ENCODE data around the gene C9orf78. TPM values are rescaled to one million over a fixed set of nuclear protein-coding genes. Genes with fewer than 3 reads are reported as not detected.

Gene C9orf78
- total and polyA plus RNA-seq, 9 of the 15 experiments (the other 6 are each of a cell fraction or from before 2014, with no cell fraction given) = 94.6 to 266 (median 202) TPM

DNA sequence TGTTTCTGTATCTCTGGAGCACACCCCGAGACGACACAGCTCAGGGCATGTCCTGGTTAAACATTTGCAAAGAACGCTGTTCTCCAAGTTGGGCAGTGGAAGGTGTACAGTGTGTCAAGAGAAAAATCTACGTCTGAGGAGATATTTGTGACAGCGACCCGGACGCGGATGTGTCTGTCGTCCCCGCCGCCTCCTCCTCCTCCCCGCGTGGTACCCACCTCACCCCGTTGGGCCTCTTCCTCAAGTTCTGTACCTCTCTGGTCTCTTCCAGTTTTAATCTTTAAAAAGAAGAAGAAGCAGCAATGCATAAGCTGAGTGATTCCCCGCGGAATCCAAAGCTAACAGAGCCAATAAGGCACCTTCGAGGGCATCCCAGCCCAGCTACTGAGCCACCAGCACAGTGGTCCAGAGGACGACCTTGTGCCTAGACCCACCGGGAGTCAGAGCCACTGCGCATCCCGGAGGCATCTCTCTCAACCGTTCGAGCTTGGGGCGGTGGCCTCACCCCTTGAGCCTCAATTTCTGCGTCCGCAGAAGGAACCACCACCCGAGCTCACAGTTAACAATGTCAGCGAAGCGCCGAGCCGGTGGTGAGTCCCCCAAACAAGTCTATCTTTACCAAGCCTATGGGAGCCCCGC, 467 bp downstream of the C9orf78 start (continued):
- TF ChIP-seq, protein P1, sequence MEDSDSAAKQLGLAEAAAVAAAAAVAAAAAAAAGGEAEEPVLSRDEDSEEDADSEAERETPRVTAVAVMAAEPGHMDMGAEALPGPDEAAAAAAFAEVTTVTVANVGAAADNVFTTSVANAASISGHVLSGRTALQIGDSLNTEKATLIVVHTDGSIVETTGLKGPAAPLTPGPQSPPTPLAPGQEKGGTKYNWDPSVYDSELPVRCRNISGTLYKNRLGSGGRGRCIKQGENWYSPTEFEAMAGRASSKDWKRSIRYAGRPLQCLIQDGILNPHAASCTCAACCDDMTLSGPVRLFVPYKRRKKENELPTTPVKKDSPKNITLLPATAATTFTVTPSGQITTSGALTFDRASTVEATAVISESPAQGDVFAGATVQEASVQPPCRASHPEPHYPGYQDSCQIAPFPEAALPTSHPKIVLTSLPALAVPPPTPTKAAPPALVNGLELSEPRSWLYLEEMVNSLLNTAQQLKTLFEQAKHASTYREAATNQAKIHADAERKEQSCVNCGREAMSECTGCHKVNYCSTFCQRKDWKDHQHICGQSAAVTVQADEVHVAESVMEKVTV (CRISPR knock-in tag; IDR thresholded peaks at IDR 0.05) = 0 out of 2 replicates have a peak, but pooled peaks have one; percentile 35
- no peak for TF ChIP-seq ZNF232 (CRISPR knock-in tag; IDR thresholded peaks at IDR 0.05)
- TF ChIP-seq KLF16 (IDR thresholded peaks at IDR 0.05) = no peak
- no peak for TF ChIP-seq LARP7 (IDR thresholded peaks at IDR 0.05)
- TF ChIP-seq, protein P2, sequence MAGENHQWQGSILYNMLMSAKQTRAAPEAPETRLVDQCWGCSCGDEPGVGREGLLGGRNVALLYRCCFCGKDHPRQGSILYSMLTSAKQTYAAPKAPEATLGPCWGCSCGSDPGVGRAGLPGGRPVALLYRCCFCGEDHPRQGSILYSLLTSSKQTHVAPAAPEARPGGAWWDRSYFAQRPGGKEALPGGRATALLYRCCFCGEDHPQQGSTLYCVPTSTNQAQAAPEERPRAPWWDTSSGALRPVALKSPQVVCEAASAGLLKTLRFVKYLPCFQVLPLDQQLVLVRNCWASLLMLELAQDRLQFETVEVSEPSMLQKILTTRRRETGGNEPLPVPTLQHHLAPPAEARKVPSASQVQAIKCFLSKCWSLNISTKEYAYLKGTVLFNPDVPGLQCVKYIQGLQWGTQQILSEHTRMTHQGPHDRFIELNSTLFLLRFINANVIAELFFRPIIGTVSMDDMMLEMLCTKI (IDR thresholded peaks at IDR 0.05; ENCODE audit: partially characterized antibody) = no peak
- no peak for TF ChIP-seq ZC3H8 (IDR thresholded peaks at IDR 0.05)
- TF ChIP-seq, protein P3, sequence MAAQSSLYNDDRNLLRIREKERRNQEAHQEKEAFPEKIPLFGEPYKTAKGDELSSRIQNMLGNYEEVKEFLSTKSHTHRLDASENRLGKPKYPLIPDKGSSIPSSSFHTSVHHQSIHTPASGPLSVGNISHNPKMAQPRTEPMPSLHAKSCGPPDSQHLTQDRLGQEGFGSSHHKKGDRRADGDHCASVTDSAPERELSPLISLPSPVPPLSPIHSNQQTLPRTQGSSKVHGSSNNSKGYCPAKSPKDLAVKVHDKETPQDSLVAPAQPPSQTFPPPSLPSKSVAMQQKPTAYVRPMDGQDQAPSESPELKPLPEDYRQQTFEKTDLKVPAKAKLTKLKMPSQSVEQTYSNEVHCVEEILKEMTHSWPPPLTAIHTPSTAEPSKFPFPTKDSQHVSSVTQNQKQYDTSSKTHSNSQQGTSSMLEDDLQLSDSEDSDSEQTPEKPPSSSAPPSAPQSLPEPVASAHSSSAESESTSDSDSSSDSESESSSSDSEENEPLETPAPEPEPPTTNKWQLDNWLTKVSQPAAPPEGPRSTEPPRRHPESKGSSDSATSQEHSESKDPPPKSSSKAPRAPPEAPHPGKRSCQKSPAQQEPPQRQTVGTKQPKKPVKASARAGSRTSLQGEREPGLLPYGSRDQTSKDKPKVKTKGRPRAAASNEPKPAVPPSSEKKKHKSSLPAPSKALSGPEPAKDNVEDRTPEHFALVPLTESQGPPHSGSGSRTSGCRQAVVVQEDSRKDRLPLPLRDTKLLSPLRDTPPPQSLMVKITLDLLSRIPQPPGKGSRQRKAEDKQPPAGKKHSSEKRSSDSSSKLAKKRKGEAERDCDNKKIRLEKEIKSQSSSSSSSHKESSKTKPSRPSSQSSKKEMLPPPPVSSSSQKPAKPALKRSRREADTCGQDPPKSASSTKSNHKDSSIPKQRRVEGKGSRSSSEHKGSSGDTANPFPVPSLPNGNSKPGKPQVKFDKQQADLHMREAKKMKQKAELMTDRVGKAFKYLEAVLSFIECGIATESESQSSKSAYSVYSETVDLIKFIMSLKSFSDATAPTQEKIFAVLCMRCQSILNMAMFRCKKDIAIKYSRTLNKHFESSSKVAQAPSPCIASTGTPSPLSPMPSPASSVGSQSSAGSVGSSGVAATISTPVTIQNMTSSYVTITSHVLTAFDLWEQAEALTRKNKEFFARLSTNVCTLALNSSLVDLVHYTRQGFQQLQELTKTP (IDR thresholded peaks at IDR 0.05; ENCODE audit: low read depth in 1 of 2, partially characterized antibody in 2 of 2) = peak in 1 of 2 experiments; percentile 55
- TF ChIP-seq FOXK1 (CRISPR knock-in tag; IDR thresholded peaks at IDR 0.05; ENCODE audit: borderline replicate concordance) = 0 out of 2 replicates have a peak, but pooled peaks have one; percentile 25
- TF ChIP-seq, protein P4, sequence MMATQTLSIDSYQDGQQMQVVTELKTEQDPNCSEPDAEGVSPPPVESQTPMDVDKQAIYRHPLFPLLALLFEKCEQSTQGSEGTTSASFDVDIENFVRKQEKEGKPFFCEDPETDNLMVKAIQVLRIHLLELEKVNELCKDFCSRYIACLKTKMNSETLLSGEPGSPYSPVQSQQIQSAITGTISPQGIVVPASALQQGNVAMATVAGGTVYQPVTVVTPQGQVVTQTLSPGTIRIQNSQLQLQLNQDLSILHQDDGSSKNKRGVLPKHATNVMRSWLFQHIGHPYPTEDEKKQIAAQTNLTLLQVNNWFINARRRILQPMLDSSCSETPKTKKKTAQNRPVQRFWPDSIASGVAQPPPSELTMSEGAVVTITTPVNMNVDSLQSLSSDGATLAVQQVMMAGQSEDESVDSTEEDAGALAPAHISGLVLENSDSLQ (IDR thresholded peaks at IDR 0.05) = no peak
- TF ChIP-seq, protein P5, sequence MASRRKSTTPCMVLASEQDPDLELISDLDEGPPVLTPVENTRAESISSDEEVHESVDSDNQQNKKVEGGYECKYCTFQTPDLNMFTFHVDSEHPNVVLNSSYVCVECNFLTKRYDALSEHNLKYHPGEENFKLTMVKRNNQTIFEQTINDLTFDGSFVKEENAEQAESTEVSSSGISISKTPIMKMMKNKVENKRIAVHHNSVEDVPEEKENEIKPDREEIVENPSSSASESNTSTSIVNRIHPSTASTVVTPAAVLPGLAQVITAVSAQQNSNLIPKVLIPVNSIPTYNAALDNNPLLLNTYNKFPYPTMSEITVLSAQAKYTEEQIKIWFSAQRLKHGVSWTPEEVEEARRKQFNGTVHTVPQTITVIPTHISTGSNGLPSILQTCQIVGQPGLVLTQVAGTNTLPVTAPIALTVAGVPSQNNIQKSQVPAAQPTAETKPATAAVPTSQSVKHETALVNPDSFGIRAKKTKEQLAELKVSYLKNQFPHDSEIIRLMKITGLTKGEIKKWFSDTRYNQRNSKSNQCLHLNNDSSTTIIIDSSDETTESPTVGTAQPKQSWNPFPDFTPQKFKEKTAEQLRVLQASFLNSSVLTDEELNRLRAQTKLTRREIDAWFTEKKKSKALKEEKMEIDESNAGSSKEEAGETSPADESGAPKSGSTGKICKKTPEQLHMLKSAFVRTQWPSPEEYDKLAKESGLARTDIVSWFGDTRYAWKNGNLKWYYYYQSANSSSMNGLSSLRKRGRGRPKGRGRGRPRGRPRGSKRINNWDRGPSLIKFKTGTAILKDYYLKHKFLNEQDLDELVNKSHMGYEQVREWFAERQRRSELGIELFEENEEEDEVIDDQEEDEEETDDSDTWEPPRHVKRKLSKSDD (conservative IDR thresholded peaks at IDR 0.05; ENCODE audit: low read length) = no peak
- TF ChIP-seq ZBED1 (IDR thresholded peaks at IDR 0.05) = no peak
- no peak for TF ChIP-seq SMAD4 (CRISPR knock-in tag; conservative IDR thresholded peaks at IDR 0.05)
- TF ChIP-seq MCM2 (IDR thresholded peaks at IDR 0.05; ENCODE audit: low read depth) = no peak
- TF ChIP-seq, protein P6, sequence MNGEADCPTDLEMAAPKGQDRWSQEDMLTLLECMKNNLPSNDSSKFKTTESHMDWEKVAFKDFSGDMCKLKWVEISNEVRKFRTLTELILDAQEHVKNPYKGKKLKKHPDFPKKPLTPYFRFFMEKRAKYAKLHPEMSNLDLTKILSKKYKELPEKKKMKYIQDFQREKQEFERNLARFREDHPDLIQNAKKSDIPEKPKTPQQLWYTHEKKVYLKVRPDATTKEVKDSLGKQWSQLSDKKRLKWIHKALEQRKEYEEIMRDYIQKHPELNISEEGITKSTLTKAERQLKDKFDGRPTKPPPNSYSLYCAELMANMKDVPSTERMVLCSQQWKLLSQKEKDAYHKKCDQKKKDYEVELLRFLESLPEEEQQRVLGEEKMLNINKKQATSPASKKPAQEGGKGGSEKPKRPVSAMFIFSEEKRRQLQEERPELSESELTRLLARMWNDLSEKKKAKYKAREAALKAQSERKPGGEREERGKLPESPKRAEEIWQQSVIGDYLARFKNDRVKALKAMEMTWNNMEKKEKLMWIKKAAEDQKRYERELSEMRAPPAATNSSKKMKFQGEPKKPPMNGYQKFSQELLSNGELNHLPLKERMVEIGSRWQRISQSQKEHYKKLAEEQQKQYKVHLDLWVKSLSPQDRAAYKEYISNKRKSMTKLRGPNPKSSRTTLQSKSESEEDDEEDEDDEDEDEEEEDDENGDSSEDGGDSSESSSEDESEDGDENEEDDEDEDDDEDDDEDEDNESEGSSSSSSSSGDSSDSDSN (IDR thresholded peaks at IDR 0.05; ENCODE audit: borderline replicate concordance in 1 of 2, low read depth in 2 of 2, low read length in 2 of 2) = 0 out of 4 replicates have a peak, but pooled peaks of 1 of the 2 experiments have one; percentile 32
